22Rv1 (cell line): Measurements from ENCODE around the gene SETMAR.

ENCODE experiments used
- ZFX ChIP-seq: fragments of 450-650 bp; IDR thresholded peaks from 2 replicates; pipeline ENCODE4 v1.6.1; 2017; ENCODE audit warnings: antibody characterized with exemption, borderline replicate concordance
- TF ChIP-seq, protein P1 (sequence below): fragments of 450-650 bp; IDR thresholded peaks from 2 replicates; pipeline ENCODE4 v1.5.1; 2017; ENCODE audit warnings: mild to moderate bottlenecking

DNA sequence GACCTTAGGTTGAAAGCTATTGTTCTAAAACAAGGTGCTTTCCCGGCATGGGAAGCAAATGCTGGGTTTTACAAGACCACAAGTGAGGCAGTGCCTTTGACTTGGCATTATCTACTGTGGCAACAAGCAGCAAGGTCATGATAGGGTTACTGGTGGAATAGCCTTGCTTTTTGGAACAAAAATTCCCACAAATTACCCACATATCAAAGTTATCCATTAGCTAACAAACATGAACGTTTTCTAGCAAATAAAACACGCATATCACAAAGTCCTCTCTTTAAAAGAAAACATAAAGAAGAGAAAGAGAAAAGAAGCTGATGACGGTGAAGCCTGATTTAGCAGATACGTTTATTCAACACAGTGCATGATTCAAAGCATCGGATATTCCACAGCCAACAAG is 57.6 kb downstream of the SETMAR start:
- TF ChIP-seq, protein P1, sequence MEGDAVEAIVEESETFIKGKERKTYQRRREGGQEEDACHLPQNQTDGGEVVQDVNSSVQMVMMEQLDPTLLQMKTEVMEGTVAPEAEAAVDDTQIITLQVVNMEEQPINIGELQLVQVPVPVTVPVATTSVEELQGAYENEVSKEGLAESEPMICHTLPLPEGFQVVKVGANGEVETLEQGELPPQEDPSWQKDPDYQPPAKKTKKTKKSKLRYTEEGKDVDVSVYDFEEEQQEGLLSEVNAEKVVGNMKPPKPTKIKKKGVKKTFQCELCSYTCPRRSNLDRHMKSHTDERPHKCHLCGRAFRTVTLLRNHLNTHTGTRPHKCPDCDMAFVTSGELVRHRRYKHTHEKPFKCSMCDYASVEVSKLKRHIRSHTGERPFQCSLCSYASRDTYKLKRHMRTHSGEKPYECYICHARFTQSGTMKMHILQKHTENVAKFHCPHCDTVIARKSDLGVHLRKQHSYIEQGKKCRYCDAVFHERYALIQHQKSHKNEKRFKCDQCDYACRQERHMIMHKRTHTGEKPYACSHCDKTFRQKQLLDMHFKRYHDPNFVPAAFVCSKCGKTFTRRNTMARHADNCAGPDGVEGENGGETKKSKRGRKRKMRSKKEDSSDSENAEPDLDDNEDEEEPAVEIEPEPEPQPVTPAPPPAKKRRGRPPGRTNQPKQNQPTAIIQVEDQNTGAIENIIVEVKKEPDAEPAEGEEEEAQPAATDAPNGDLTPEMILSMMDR, result no peak
- TF ChIP-seq ZFX, result no peak
